Heart right ventricle (tissue), 16 donors: Measurements from ENCODE around the gene ZNF277. TPM values are rescaled to one million over a fixed set of nuclear protein-coding genes. Genes with fewer than 3 reads are reported as not detected.

Experiments used
- ATAC-seq, 8 donors: fragments of 200-7000 bp; cut with Tn5 transposase; one replicate each; pipeline ENCODE4 v1.9.1; 2020; ENCODE audit warnings: mild to moderate bottlenecking in 8 of 8, moderate library complexity in 8 of 8, moderate number of reproducible peaks in 1 of 8
- DNase-seq, 2 donors: peaks; one replicate each; pipeline ENCODE4 v3.0.0-alpha.2; 2020
- H3K27ac ChIP-seq, 10 donors: fragments of 200-600 bp; sonication (generic) in 2 of 10; one replicate each; pipeline versions ENCODE4 v1.5.0 to v1.8.0; 2020 to 2022; ENCODE audit warnings: mild to moderate bottlenecking in 3 of 10
- H3K27me3 ChIP-seq, 7 donors: fragments of 200-600 bp; one replicate each; pipeline ENCODE4 v1.8.0; 2021 to 2022; ENCODE audit warnings: mild to moderate bottlenecking in 2 of 7
- H3K36me3 ChIP-seq, 9 donors: fragments of 200-600 bp; sonication (generic) in 1 of 9; one replicate each; pipeline versions ENCODE4 v1.5.0 to v1.8.0; 2020 to 2022; ENCODE audit warnings: mild to moderate bottlenecking in 2 of 9
- H3K4me1 ChIP-seq, 9 donors: fragments of 200-600 bp; sonication (generic) in 1 of 9; one replicate each; pipeline versions ENCODE4 v1.5.0 to v1.8.0; 2020 to 2022; ENCODE audit warnings: mild to moderate bottlenecking in 4 of 9
- H3K4me3 ChIP-seq, 10 donors: fragments of 200-600 bp; sonication (generic) in 2 of 10; one replicate each; pipeline versions ENCODE4 v1.5.0 to v1.8.0; 2020 to 2022; ENCODE audit warnings: mild to moderate bottlenecking in 7 of 10, moderate library complexity in 2 of 10
- H3K9me3 ChIP-seq, 11 donors: fragments of 200-600 bp in 10 of 11; sonication (generic) in 2 of 11; one replicate each; pipeline versions ENCODE4 v1.5.0 to v1.8.0; 2013 to 2022; ENCODE audit warnings: mild to moderate bottlenecking in 2 of 11, control low read depth in 1 of 11, moderate library complexity in 1 of 11
- WGBS, 2 donors: extraction: QIAGEN DNeasy Blood & Tissue Kit; methylation state at CpG; one replicate each; pipeline ENCODE4 v1.1.7; 2013; ENCODE audit warnings: inconsistent platforms in 1 of 2; 5-methylcytosine and 5-hydroxymethylcytosine counted together
- intact Hi-C, 10 donors: fragments of 100-400 bp; cut with DNase I; formaldehyde crosslinking; loops; one replicate each; pipeline versions ENCODE4 v1.11.1 to v1.14.2; 2022
- polyA plus RNA-seq, 2 donors: library from polyadenylated mRNA; stranded (reverse); fragments of 200-250 nt; gene quantifications; one replicate each; pipeline ENCODE4 v1.2.3, GENCODE V29; 2013
- total RNA-seq, 10 donors: library from RNA; stranded (reverse); fragmentation: NEBNext Ultra II Directional in 3 of 10; extraction: Animal tissue kit (Norgen Biotek cat#: 25700) in 3 of 10; gene quantifications; one replicate each; pipeline versions ENCODE4 v1.2.1 to v1.2.4, GENCODE V29; 2021 to 2023
- TF ChIP-seq, protein P1 (sequence below), 9 donors: fragments of 200-600 bp; sonication (generic) in 2 of 9; IDR thresholded peaks; one replicate each; pipeline versions ENCODE4 v1.5.0 to v1.8.0; 2021 to 2022; ENCODE audit warnings: antibody characterized with exemption in 9 of 9, mild to moderate bottlenecking in 5 of 9, moderate library complexity in 1 of 9
- donor health status: Arrhythmogenic right ventricular cardiomyopathy.
- donor health status: ischemic (EF 13 %, LVEDD 7.1; RV severe dilation, severe dysfunction).
- donor health status: healthy with polysubstance abuse.
- donor health status: DM: no; HTN: yes; CAD: no.
- donor health status: DM: no; HTN: no; CAD: no.
- donor health status: ischemic (EF 25% LVEDD 6.9; RV normal size, moderate dysfunction).
- donor health status: ischemic (EF 25% LVEDD 5.7; RV mildly dilated, moderate dysfunction).
- donor health status: healthy.
- donor health status: DM: yes; HTN: yes; CAD: no.
- donor health status: Ischemic cardiomyopathy.
- donor health status: ischemic (EF 35%, LVEDD 5.7; RV mildly dilated, moderate dysfunction).
- donor health status: nonischemic (EF 11% LVEDD 7.7; RV severe dilation, severe dysfunction).
- donor health status: DM: yes; HTN: yes; CAD: no.
- donor health status: PGD.
- donor health status: ischemic (EF 29% LVEDD 5.4; RV normal size, mild dysfunction).
- donor health status: nonischemic (EF 23%, LVEDD 6.1; RV moderate dilation, normal function).

The ZNF277 gene
- total and polyA plus RNA-seq, 12 donors, result 7.7 to 25.7 (median 17.4) TPM

DNA sequence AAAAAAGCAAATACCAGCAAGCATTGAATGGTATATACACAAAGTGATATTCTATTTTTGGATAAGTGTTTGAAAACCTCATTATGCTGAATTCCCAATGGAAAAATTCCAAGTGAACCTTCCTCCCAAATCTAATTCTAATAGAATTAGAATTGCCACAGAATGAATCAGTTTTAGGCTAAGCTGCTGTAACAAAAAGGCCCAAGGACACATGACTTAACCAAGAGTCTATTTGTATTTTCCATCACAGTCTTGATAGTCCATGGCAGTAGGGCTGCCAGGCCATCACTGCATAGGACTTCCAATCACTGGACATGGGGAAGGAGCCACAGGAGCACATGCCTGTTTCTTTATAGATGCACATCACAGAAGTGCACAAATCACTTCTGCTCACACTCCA, 152.6 kb downstream of the ZNF277 start:
- peaks cover 0 to 17% (median 3%) of the 10 kb centered on the region in 11 donors for H3K9me3 ChIP-seq
- H3K4me1 ChIP-seq, result peaks cover 0 to 12% (median 0%) of the 10 kb centered on the region in 9 donors
- H3K27me3 ChIP-seq, result no peaks in the 10 kb centered on the region
- H3K4me3 ChIP-seq, result no peak overlapping the region
- no peak overlapping the region for H3K27ac ChIP-seq
- DNase-seq, result no peak
- ATAC-seq, result no peak
- TF ChIP-seq, protein P1, sequence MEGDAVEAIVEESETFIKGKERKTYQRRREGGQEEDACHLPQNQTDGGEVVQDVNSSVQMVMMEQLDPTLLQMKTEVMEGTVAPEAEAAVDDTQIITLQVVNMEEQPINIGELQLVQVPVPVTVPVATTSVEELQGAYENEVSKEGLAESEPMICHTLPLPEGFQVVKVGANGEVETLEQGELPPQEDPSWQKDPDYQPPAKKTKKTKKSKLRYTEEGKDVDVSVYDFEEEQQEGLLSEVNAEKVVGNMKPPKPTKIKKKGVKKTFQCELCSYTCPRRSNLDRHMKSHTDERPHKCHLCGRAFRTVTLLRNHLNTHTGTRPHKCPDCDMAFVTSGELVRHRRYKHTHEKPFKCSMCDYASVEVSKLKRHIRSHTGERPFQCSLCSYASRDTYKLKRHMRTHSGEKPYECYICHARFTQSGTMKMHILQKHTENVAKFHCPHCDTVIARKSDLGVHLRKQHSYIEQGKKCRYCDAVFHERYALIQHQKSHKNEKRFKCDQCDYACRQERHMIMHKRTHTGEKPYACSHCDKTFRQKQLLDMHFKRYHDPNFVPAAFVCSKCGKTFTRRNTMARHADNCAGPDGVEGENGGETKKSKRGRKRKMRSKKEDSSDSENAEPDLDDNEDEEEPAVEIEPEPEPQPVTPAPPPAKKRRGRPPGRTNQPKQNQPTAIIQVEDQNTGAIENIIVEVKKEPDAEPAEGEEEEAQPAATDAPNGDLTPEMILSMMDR (IDR thresholded peaks at IDR 0.05), result no peak
- intact Hi-C loops, result no loop called here
- H3K36me3 ChIP-seq, result no peaks in the 10 kb centered on the region

DNA sequence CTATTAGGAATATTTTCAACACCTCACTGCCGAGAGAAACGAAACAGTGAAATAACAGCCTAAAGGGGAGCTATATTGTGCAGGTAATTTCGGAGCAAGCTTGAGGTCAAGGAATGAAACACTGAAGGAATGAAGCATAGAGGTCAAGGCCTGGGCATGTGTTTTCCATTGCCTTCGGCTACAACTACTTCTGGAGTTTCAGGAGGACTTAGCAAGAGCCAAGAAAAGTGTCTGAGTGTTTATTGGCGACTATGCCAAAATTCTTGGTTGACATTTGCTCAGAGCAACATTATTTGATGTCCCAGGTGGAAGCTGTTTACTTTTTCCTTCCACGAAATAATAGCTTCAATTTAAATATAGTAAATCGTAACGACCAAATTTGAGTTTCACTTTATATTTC, 154.2 kb downstream of the ZNF277 start:
- intact Hi-C loops, result no loop called here
- H3K36me3 ChIP-seq, result no peaks in the 10 kb centered on the region
- H3K4me1 ChIP-seq, result peaks cover 0 to 12% (median 0%) of the 10 kb centered on the region in 9 donors
- ATAC-seq (no peak), DNase-seq (no peak)
- no peaks in the 10 kb centered on the region for H3K27me3 ChIP-seq
- no peak overlapping the region for H3K4me3 ChIP-seq
- H3K9me3 ChIP-seq, result peaks cover 0 to 17% (median 3%) of the 10 kb centered on the region in 11 donors
- H3K27ac ChIP-seq, result no peak overlapping the region
- TF ChIP-seq, protein P1 (IDR thresholded peaks at IDR 0.05), result no peak
- WGBS, 2 donors, result 91 to 94% methylated on average over 8 of the region's 8 CpGs

DNA sequence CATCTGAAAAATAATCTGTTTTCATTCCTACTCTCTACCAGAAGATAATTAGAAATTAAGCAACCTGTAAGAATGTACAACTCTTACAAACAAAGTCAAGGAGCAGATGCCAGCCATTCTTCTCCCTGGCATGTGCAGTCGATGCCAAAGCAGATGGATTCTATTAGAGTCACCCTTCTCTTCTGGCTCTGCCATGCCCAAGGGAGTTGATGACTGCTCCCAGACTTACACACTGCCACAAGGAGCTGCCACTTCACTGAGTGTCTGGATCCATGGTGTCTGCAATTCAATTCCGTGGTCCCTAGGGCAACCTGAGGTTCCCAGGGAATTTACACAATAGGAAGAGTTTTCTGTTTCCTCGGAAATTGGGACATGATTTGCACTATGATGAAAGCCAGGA, 154.7 kb downstream of the ZNF277 start:
- ATAC-seq (no peak), DNase-seq (no peak)
- Histone ChIP-seq H3K27ac (no peak overlapping the region), H3K9me3 (peaks cover 0 to 17% (median 3%) of the 10 kb centered on the region in 11 donors), H3K36me3 (no peaks in the 10 kb centered on the region), H3K27me3 (no peaks in the 10 kb centered on the region), H3K4me1 (peaks cover 0 to 12% (median 0%) of the 10 kb centered on the region in 9 donors), H3K4me3 (no peak overlapping the region)
- intact Hi-C loops, result no loop called here
- TF ChIP-seq, protein P1 (IDR thresholded peaks at IDR 0.05), result no peak
- 81 to 87% methylated on average over 3 of the region's 3 CpGs for WGBS, 2 donors

DNA sequence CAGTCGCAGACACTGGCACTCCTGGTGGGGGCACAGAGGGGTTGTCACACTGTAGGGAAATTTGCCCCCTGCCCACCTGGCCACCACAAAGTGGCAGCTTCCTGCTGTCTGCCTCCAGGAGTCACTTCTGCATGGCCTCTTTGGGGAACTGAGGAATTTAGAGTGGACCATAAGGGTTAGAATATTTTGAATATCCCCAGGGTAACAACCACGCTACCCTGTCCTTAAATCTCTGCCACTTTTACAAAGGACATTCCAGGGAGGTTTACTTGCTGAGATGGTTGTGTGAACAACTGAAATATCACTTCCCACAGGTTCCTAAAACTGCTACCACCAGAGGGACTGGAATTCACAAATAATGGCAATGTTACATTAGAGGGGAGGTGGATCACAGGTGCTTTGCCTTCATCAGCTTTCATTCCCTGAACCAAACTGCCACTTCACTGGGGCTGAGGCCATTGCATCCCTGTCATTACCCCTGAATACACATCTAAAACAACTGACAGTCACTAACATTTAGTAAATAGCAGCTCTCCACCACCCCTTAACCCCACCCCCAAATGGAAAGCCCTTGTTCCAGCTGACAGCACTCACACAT, 155.7 kb downstream of the ZNF277 start:
- H3K4me1 ChIP-seq, result peaks cover 0 to 12% (median 0%) of the 10 kb centered on the region in 9 donors
- H3K36me3 ChIP-seq, result no peaks in the 10 kb centered on the region
- H3K27ac ChIP-seq, result no peak overlapping the region
- WGBS, 2 donors, result 96 to 98% methylated on average over 2 of the region's 2 CpGs
- no peak overlapping the region for H3K4me3 ChIP-seq
- ATAC-seq (no peak), DNase-seq (no peak)
- intact Hi-C loops, result no loop called here
- TF ChIP-seq, protein P1 (IDR thresholded peaks at IDR 0.05), result no peak
- peaks cover 0 to 17% (median 3%) of the 10 kb centered on the region in 11 donors for H3K9me3 ChIP-seq
- no peaks in the 10 kb centered on the region for H3K27me3 ChIP-seq
